ENCODE results near the gene TGM3. TPM values are rescaled to one million over a fixed set of nuclear protein-coding genes. Genes with fewer than 3 reads are reported as not detected.

Gene TGM3
- total RNA-seq, 5 donors from 2014 or later (not counting 1 experiment from before 2014, with no cell fraction given), result not detected

DNA sequence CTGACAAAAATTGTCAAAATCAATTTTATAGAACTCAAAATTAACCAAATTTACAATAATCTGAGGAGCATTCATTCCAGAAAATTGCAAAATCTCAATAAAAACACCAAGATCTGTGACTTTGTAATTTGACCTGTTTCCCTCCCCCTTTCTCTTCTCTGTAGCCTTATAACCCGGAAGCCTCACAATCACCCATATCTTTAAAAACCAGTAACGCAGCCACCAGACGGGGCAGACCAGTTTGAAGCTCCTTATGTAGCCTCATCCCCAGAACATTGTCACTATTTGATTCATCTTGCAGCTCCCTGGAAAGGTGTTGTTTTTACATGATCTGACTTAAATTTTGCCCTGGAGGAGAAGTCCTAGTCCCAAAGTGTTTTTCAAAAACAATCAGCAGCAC lies 57.4 kb downstream of the TGM3 start:
- CTCF ChIA-PET, result interaction anchor here in 1 of 2 donors (0.6 kb wide), 1 partner anchor 349 kb away, joined by 3 read pairs; no protein-coding TSS in a partner anchor
- peaks cover 2 to 9% (median 5%) of the 10 kb centered on the region in 3 donors for H3K4me1 Mint-ChIP-seq
- peaks cover 0 to 7% of the 10 kb centered on the region in 2 experiments for H3K4me1 ChIP-seq (ENCODE audit: control insufficient read depth in 1 of 2, extremely low read depth in 1 of 2, insufficient read depth in 2 of 2, low read length in 2 of 2)
- no peak overlapping the region for H3K27ac Mint-ChIP-seq
- H3K36me3 ChIP-seq (ENCODE audit: control insufficient read depth in 2 of 2, extremely low read depth in 1 of 2, insufficient read depth in 1 of 2, low read length in 1 of 2), result no peaks in the 10 kb centered on the region
- H3K4me3 Mint-ChIP-seq, result no peak overlapping the region
- no CpG with 5 or more reads among the region's 3 CpGs for WGBS (ENCODE audit: insufficient coverage)
- no peaks in the 10 kb centered on the region for H3K9me3 Mint-ChIP-seq
- DNase-seq (no peak), ATAC-seq (replicated peaks in 1 of 4) (no peak)
- POLR2A ChIA-PET, result no interaction called here
- H3K27ac ChIP-seq (ENCODE audit: low read length), result no peak overlapping the region
- no peak overlapping the region for H3K4me3 ChIP-seq (ENCODE audit: control insufficient read depth in 1 of 2, extremely low read depth in 1 of 2, low read length in 1 of 2)
- no peaks in the 10 kb centered on the region for H3K36me3 Mint-ChIP-seq
- H3K9me3 ChIP-seq, result no peaks in the 10 kb centered on the region
- H3K27me3 Mint-ChIP-seq, result peaks cover 11 to 12% of the 10 kb centered on the region in 2 donors
- H3K27me3 ChIP-seq (replicated peaks in 1 of 2; ENCODE audit: control insufficient read depth in 2 of 2, extremely low read depth in 1 of 2, insufficient read depth in 2 of 2, low read length in 1 of 2), result peaks cover 6 to 7% of the 10 kb centered on the region in 2 experiments

DNA sequence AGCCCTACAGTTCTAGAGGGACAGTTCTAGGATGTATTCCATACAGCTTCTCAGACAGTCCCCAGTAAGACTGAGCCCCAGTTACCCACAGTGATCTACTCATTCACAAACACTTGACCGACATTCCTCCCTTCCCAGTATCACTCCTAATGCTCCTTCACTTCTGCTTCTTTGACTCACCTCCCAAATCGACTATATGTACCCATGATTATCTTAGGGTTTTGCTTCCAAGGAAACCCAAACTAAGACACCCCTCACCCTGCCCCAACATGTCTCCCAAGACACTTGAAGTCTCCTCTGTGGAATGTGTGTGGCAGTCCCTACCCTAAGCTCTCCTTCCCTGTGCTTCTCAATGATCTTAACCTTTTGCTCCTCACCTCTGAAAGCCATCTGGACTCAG lies 61.3 kb downstream of the TGM3 start:
- peaks cover 7% of the 10 kb centered on the region for H3K36me3 Mint-ChIP-seq
- H3K4me1 ChIP-seq (ENCODE audit: control insufficient read depth in 1 of 2, extremely low read depth in 1 of 2, insufficient read depth in 2 of 2, low read length in 2 of 2), result peaks cover 0 to 2% of the 10 kb centered on the region in 2 experiments
- no peak for ATAC-seq (replicated peaks in 1 of 4)
- H3K27me3 ChIP-seq (replicated peaks in 1 of 2; ENCODE audit: control insufficient read depth in 2 of 2, extremely low read depth in 1 of 2, insufficient read depth in 2 of 2, low read length in 1 of 2), result peaks cover 0 to 4% of the 10 kb centered on the region in 2 experiments
- no peak overlapping the region for H3K27ac ChIP-seq (ENCODE audit: low read length)
- no peaks in the 10 kb centered on the region for H3K36me3 ChIP-seq (ENCODE audit: control insufficient read depth in 2 of 2, extremely low read depth in 1 of 2, insufficient read depth in 1 of 2, low read length in 1 of 2)
- H3K4me1 Mint-ChIP-seq, result peaks cover 0 to 2% (median 2%) of the 10 kb centered on the region in 3 donors
- DNase-seq, result no peak
- H3K4me3 Mint-ChIP-seq, result no peak overlapping the region
- peaks cover 14 to 18% of the 10 kb centered on the region in 2 donors for H3K27me3 Mint-ChIP-seq
- H3K9me3 Mint-ChIP-seq, result peaks cover 5 to 28% (median 17%) of the 10 kb centered on the region in 3 donors
- no peaks in the 10 kb centered on the region for H3K9me3 ChIP-seq
- H3K27ac Mint-ChIP-seq, result no peak overlapping the region
- no peak overlapping the region for H3K4me3 ChIP-seq (ENCODE audit: control insufficient read depth in 1 of 2, extremely low read depth in 1 of 2, low read length in 1 of 2)
- 58% methylated on average over 2 of the region's 2 CpGs for WGBS (ENCODE audit: insufficient coverage)
- ChIA-PET POLR2A (no interaction called here), CTCF (no interaction called here)

- no peaks in the 10 kb centered on the region for H3K9me3 ChIP-seq
- H3K36me3 ChIP-seq (ENCODE audit: control insufficient read depth in 2 of 2, extremely low read depth in 1 of 2, insufficient read depth in 1 of 2, low read length in 1 of 2), result no peaks in the 10 kb centered on the region
- H3K4me3 ChIP-seq (ENCODE audit: control insufficient read depth in 1 of 2, extremely low read depth in 1 of 2, low read length in 1 of 2), result no peak overlapping the region
- H3K27ac ChIP-seq (ENCODE audit: low read length), result no peak overlapping the region
- peaks cover 13 to 18% of the 10 kb centered on the region in 2 donors for H3K27me3 Mint-ChIP-seq
- peaks cover 0 to 3% of the 10 kb centered on the region in 2 experiments for H3K27me3 ChIP-seq (replicated peaks in 1 of 2; ENCODE audit: control insufficient read depth in 2 of 2, extremely low read depth in 1 of 2, insufficient read depth in 2 of 2, low read length in 1 of 2)
- 100% methylated on average over 1 of the region's 3 CpGs for whole genome bisulfite sequencing (ENCODE audit: insufficient coverage)
- POLR2A ChIA-PET, result no interaction called here
- no peak for DNase-seq
- H3K4me1 ChIP-seq (ENCODE audit: control insufficient read depth in 1 of 2, extremely low read depth in 1 of 2, insufficient read depth in 2 of 2, low read length in 2 of 2), result no peaks in the 10 kb centered on the region
- peaks cover 5 to 28% (median 17%) of the 10 kb centered on the region in 3 donors for H3K9me3 Mint-ChIP-seq
- no peak overlapping the region for H3K4me3 Mint-ChIP-seq
- H3K27ac Mint-ChIP-seq, result no peak overlapping the region
- CTCF ChIA-PET, result no interaction called here
- no peaks in the 10 kb centered on the region for H3K4me1 Mint-ChIP-seq
- peaks cover 7% of the 10 kb centered on the region for H3K36me3 Mint-ChIP-seq
- no peak for ATAC-seq (replicated peaks in 1 of 4)
These were observed 62.2 kb downstream of the TGM3 start for GRCh38 chr20:2358006-2358405.

- CTCF ChIA-PET, result no interaction called here
These were observed 65.3 kb downstream of the TGM3 start for GRCh38 chr20:2361035-2361593.

DNA sequence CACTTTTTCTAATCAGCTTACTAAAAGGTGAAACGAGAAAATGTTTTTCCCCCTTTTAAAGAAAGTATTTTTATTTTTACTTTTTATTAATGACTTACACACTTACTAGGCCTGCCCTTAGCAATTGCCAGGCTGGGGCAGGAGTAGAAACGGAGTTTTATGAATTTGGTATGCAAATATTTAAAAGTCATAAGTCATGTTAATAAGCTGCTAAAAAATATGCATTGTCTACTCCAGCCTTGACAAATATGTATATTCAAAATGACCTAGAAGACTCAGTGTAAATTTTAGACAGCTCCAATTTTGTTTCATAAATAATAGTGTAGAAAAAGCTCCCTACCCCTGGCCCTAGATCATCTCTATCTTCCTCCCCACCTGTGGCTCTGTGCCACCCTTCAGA lies 67.4 kb downstream of the TGM3 start:
- Histone ChIP-seq H3K4me3 (ENCODE audit: control insufficient read depth in 1 of 2, extremely low read depth in 1 of 2, low read length in 1 of 2) (no peak overlapping the region), H3K9me3 (no peaks in the 10 kb centered on the region), H3K27ac (ENCODE audit: low read length) (no peak overlapping the region), H3K27me3 (replicated peaks in 1 of 2; ENCODE audit: control insufficient read depth in 2 of 2, extremely low read depth in 1 of 2, insufficient read depth in 2 of 2, low read length in 1 of 2) (peaks cover 0 to 3% of the 10 kb centered on the region in 2 experiments), H3K4me1 (ENCODE audit: control insufficient read depth in 1 of 2, extremely low read depth in 1 of 2, insufficient read depth in 2 of 2, low read length in 2 of 2) (no peaks in the 10 kb centered on the region), H3K36me3 (ENCODE audit: control insufficient read depth in 2 of 2, extremely low read depth in 1 of 2, insufficient read depth in 1 of 2, low read length in 1 of 2) (no peaks in the 10 kb centered on the region)
- no CpG with 5 or more reads among the region's 2 CpGs for WGBS (ENCODE audit: insufficient coverage)
- Mint-ChIP-seq H3K9me3 (peaks cover 5 to 28% (median 17%) of the 10 kb centered on the region in 3 donors), H3K27me3 (peaks cover 15 to 20% of the 10 kb centered on the region in 2 donors), H3K4me1 (no peaks in the 10 kb centered on the region), H3K27ac (no peak overlapping the region), H3K36me3 (peaks cover 7% of the 10 kb centered on the region), H3K4me3 (no peak overlapping the region)
- DNase-seq (no peak), ATAC-seq (replicated peaks in 1 of 4) (no peak)
- POLR2A ChIA-PET, result no interaction called here
- CTCF ChIA-PET, result interaction anchor here in 1 of 2 donors (0.9 kb wide), 1 partner anchor 89 kb away, joined by 3 read pairs; no protein-coding TSS in a partner anchor

More at GRCh38 chr20:2361035-2361593, 65.3 kb downstream of the TGM3 start:
- ATAC-seq (replicated peaks in 1 of 4) (no peak), DNase-seq (no peak)
- Mint-ChIP-seq H3K4me3 (no peak overlapping the region), H3K9me3 (peaks cover 5 to 28% (median 17%) of the 10 kb centered on the region in 3 donors), H3K36me3 (peaks cover 7% of the 10 kb centered on the region), H3K27me3 (peaks cover 12 to 25% of the 10 kb centered on the region in 2 donors), H3K27ac (no peak overlapping the region), H3K4me1 (no peaks in the 10 kb centered on the region)
- Histone ChIP-seq H3K4me1 (ENCODE audit: control insufficient read depth in 1 of 2, extremely low read depth in 1 of 2, insufficient read depth in 2 of 2, low read length in 2 of 2) (no peaks in the 10 kb centered on the region), H3K36me3 (ENCODE audit: control insufficient read depth in 2 of 2, extremely low read depth in 1 of 2, insufficient read depth in 1 of 2, low read length in 1 of 2) (no peaks in the 10 kb centered on the region), H3K4me3 (ENCODE audit: control insufficient read depth in 1 of 2, extremely low read depth in 1 of 2, low read length in 1 of 2) (no peak overlapping the region), H3K27me3 (replicated peaks in 1 of 2; ENCODE audit: control insufficient read depth in 2 of 2, extremely low read depth in 1 of 2, insufficient read depth in 2 of 2, low read length in 1 of 2) (peaks cover 0 to 3% of the 10 kb centered on the region in 2 experiments), H3K9me3 (no peaks in the 10 kb centered on the region), H3K27ac (ENCODE audit: low read length) (no peak overlapping the region)
- POLR2A ChIA-PET, result no interaction called here

- no CpG with 5 or more reads among the region's 1 CpG for WGBS (ENCODE audit: insufficient coverage)
- H3K36me3 ChIP-seq (ENCODE audit: control insufficient read depth in 2 of 2, extremely low read depth in 1 of 2, insufficient read depth in 1 of 2, low read length in 1 of 2), result no peaks in the 10 kb centered on the region
- no peaks in the 10 kb centered on the region for H3K9me3 ChIP-seq
- no peaks in the 10 kb centered on the region for H3K4me1 Mint-ChIP-seq
- no peaks in the 10 kb centered on the region for H3K4me1 ChIP-seq (ENCODE audit: control insufficient read depth in 1 of 2, extremely low read depth in 1 of 2, insufficient read depth in 2 of 2, low read length in 2 of 2)
- no peak for ATAC-seq (replicated peaks in 1 of 4)
- DNase-seq, result no peak
- H3K27ac Mint-ChIP-seq, result no peak overlapping the region
- no peak overlapping the region for H3K27ac ChIP-seq (ENCODE audit: low read length)
- H3K4me3 ChIP-seq (ENCODE audit: control insufficient read depth in 1 of 2, extremely low read depth in 1 of 2, low read length in 1 of 2), result no peak overlapping the region
- H3K27me3 Mint-ChIP-seq, result peaks cover 15 to 23% of the 10 kb centered on the region in 2 donors
- peaks cover 0 to 4% of the 10 kb centered on the region in 2 experiments for H3K27me3 ChIP-seq (replicated peaks in 1 of 2; ENCODE audit: control insufficient read depth in 2 of 2, extremely low read depth in 1 of 2, insufficient read depth in 2 of 2, low read length in 1 of 2)
- no peak overlapping the region for H3K4me3 Mint-ChIP-seq
- ChIA-PET CTCF (no interaction called here), POLR2A (no interaction called here)
- H3K9me3 Mint-ChIP-seq, result peaks cover 5 to 28% (median 17%) of the 10 kb centered on the region in 3 donors
- peaks cover 7% of the 10 kb centered on the region for H3K36me3 Mint-ChIP-seq
These were observed 67.8 kb downstream of the TGM3 start for GRCh38 chr20:2363587-2363986.
